Activated B cell treated with CpG ODN at 0.5 μM for 24 hours (primary cell): ENCODE data around the gene RASAL2. TPM values are rescaled to one million over a fixed set of nuclear protein-coding genes. Genes with fewer than 3 reads are reported as not detected.

Source experiments
- ATAC-seq: fragments of 200-7000 bp; cut with Tn5 transposase; one replicate; pipeline ENCODE4 v1.10.0; 2021; ENCODE audit warnings: low read depth, mild to moderate bottlenecking, moderate library complexity
- CTCF ChIA-PET: fragments of 350-600 bp; sonication (Branson Sonifier 250); formaldehyde crosslinking; loops from one replicate; lab custom pipeline; 2021; ENCODE audit warnings: antibody characterized with exemption; lab: Charles Lee
- POLR2A ChIA-PET: fragments of 350-600 bp; sonication (Branson Sonifier 250); formaldehyde crosslinking; loops from one replicate; lab custom pipeline; 2021; ENCODE audit warnings: antibody characterized with exemption; lab: Charles Lee
- DNase-seq: peaks from one replicate; pipeline ENCODE4 v3.0.0; 2022
- H3K27ac Mint-ChIP-seq: one replicate; pipeline ENCODE4 v1.8.0; 2020; ENCODE audit warnings: mixed read lengths
- H3K27me3 Mint-ChIP-seq: one replicate; pipeline ENCODE4 v1.8.0; 2021; ENCODE audit warnings: mixed read lengths
- H3K36me3 Mint-ChIP-seq: one replicate; pipeline ENCODE4 v1.8.0; 2021; ENCODE audit warnings: low read depth, mixed read lengths
- H3K4me1 Mint-ChIP-seq: one replicate; pipeline ENCODE4 v1.8.0; 2021; ENCODE audit warnings: mixed read lengths
- H3K4me3 Mint-ChIP-seq: one replicate; pipeline ENCODE4 v1.8.0; 2020; ENCODE audit warnings: mild to moderate bottlenecking, mixed read lengths
- H3K9me3 Mint-ChIP-seq: one replicate; pipeline ENCODE4 v1.8.0; 2020; ENCODE audit warnings: mixed read lengths
- intact Hi-C: fragments of 100-400 bp; cut with micrococcal nuclease; formaldehyde crosslinking; loops from one replicate; pipeline ENCODE4 v1.15.1; 2024
- total RNA-seq: library from RNA; stranded (reverse); gene quantifications from 2 replicates; pipeline ENCODE4 v1.2.3, GENCODE V29; 2022
- TF ChIP-seq, protein P1 (sequence below): fragments of 200-600 bp; IDR thresholded peaks from one replicate; pipeline ENCODE4 v1.8.0; 2022; ENCODE audit warnings: antibody characterized with exemption, mild to moderate bottlenecking

RASAL2 gene
- total RNA-seq, 1 donor from 2014 or later = 0.16 TPM

- TF ChIP-seq, protein P1, sequence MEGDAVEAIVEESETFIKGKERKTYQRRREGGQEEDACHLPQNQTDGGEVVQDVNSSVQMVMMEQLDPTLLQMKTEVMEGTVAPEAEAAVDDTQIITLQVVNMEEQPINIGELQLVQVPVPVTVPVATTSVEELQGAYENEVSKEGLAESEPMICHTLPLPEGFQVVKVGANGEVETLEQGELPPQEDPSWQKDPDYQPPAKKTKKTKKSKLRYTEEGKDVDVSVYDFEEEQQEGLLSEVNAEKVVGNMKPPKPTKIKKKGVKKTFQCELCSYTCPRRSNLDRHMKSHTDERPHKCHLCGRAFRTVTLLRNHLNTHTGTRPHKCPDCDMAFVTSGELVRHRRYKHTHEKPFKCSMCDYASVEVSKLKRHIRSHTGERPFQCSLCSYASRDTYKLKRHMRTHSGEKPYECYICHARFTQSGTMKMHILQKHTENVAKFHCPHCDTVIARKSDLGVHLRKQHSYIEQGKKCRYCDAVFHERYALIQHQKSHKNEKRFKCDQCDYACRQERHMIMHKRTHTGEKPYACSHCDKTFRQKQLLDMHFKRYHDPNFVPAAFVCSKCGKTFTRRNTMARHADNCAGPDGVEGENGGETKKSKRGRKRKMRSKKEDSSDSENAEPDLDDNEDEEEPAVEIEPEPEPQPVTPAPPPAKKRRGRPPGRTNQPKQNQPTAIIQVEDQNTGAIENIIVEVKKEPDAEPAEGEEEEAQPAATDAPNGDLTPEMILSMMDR = no peak
- intact Hi-C loops = loop anchor here (10.0 kb wide), 1 partner anchor 52 kb away; no protein-coding TSS in a partner anchor
- Mint-ChIP-seq H3K9me3 (peaks cover 7% of the 10 kb centered on the region), H3K4me1 (no peaks in the 10 kb centered on the region), H3K27me3 (peaks cover 2% of the 10 kb centered on the region), H3K27ac (no peak overlapping the region), H3K36me3 (no peaks in the 10 kb centered on the region), H3K4me3 (no peak overlapping the region)
- DNase-seq (no peak), ATAC-seq (no peak)
- CTCF ChIA-PET = no interaction called here
- POLR2A ChIA-PET = no interaction called here
These were observed 259.0 kb downstream of the RASAL2 start for GRCh38 chr1:178352790-178353416.

GRCh38 chr1:178353524-178353923, 259.6 kb downstream of the RASAL2 start:
- no peak for DNase-seq
- TF ChIP-seq, protein P1 = no peak
- Mint-ChIP-seq H3K4me3 (no peak overlapping the region), H3K36me3 (no peaks in the 10 kb centered on the region), H3K27ac (no peak overlapping the region), H3K4me1 (no peaks in the 10 kb centered on the region), H3K9me3 (peaks cover 7% of the 10 kb centered on the region), H3K27me3 (peaks cover 2% of the 10 kb centered on the region)
- CTCF ChIA-PET = no interaction called here
- intact Hi-C loops = loop anchor here (10.0 kb wide), 1 partner anchor 51 kb away; no protein-coding TSS in a partner anchor
- POLR2A ChIA-PET = no interaction called here
- no peak for ATAC-seq

DNA sequence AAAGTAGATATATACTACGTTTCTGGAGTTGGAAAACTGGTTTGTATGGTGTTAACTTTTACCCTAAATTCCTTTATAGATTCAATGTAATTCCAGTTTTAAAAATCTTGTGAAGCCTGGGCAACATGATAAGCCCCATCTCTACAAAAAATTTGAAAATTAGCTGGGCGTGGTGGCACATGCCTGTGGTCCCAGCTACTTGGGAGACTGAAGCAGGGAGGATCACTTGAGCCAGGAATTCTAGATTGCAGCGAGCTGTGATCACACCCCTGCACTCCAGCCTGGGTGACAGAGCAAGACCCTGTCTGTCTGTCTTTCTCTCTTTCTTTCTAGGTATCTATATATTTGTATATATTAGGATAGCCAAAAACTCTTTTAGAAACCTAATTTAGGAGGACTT, 260.9 kb downstream of the RASAL2 start:
- DNase-seq = no peak
- peaks cover 7% of the 10 kb centered on the region for H3K9me3 Mint-ChIP-seq
- ChIA-PET POLR2A (no interaction called here), CTCF (no interaction called here)
- no peaks in the 10 kb centered on the region for H3K4me1 Mint-ChIP-seq
- peaks cover 2% of the 10 kb centered on the region for H3K27me3 Mint-ChIP-seq
- intact Hi-C loops = loop anchor here (10.0 kb wide), 1 partner anchor 50 kb away; no protein-coding TSS in a partner anchor
- TF ChIP-seq, protein P1 = no peak
- no peak overlapping the region for H3K4me3 Mint-ChIP-seq
- ATAC-seq = no peak
- H3K27ac Mint-ChIP-seq = no peak overlapping the region
- H3K36me3 Mint-ChIP-seq = no peaks in the 10 kb centered on the region

- H3K4me1 Mint-ChIP-seq = no peaks in the 10 kb centered on the region
- peaks cover 7% of the 10 kb centered on the region for H3K9me3 Mint-ChIP-seq
- intact Hi-C loops = loop anchor here (10.0 kb wide), 1 partner anchor 49 kb away; no protein-coding TSS in a partner anchor
- H3K4me3 Mint-ChIP-seq = no peak overlapping the region
- H3K27me3 Mint-ChIP-seq = peaks cover 2% of the 10 kb centered on the region
- ChIA-PET POLR2A (no interaction called here), CTCF (no interaction called here)
- H3K27ac Mint-ChIP-seq = no peak overlapping the region
- DNase-seq = no peak
- TF ChIP-seq, protein P1 = no peak
- H3K36me3 Mint-ChIP-seq = no peaks in the 10 kb centered on the region
- ATAC-seq = no peak
These were observed 262.4 kb downstream of the RASAL2 start for GRCh38 chr1:178356299-178356698.

GRCh38 chr1:178358456-178358855, 264.6 kb downstream of the RASAL2 start:
- ATAC-seq = no peak
- Mint-ChIP-seq H3K27me3 (peaks cover 2% of the 10 kb centered on the region), H3K9me3 (peaks cover under 1% of the 10 kb centered on the region), H3K36me3 (no peaks in the 10 kb centered on the region), H3K4me1 (no peaks in the 10 kb centered on the region), H3K4me3 (no peak overlapping the region), H3K27ac (no peak overlapping the region)
- TF ChIP-seq, protein P1 = no peak
- intact Hi-C loops = loop anchor here (10.0 kb wide), 1 partner anchor 46 kb away; no protein-coding TSS in a partner anchor
- ChIA-PET CTCF (no interaction called here), POLR2A (no interaction called here)
- DNase-seq = no peak
